Stomach smooth muscle (tissue), 2 donors: ENCODE data around the gene RGS19.
A peak's percentile ranks its signal among the peaks of the same experiment; 100 is the strongest.

Source experiments
- H3K27ac ChIP-seq: one replicate; pipeline ENCODE4 v1.7.0; 2013; ENCODE audit warnings: mild to moderate bottlenecking, low read length, inconsistent platforms
- H3K27me3 ChIP-seq, 2 donors: one replicate each; pipeline ENCODE4 v1.7.0; 2013; ENCODE audit warnings: low read length in 2 of 2; ENCODE audit not compliant: insufficient read depth in 2 of 2, control insufficient read depth in 1 of 2
- H3K36me3 ChIP-seq, 2 donors: one replicate each; pipeline ENCODE4 v1.7.0; 2013; ENCODE audit warnings: low read length in 2 of 2; ENCODE audit not compliant: control insufficient read depth in 2 of 2, insufficient read depth in 2 of 2
- H3K4me1 ChIP-seq: one replicate; pipeline ENCODE4 v1.7.0; 2013; ENCODE audit warnings: low read length; ENCODE audit not compliant: control insufficient read depth, insufficient read depth
- H3K4me3 ChIP-seq, 2 donors: one replicate each; pipeline ENCODE4 v1.7.0; 2013; ENCODE audit warnings: low read length in 2 of 2
- H3K9ac ChIP-seq, 2 donors: one replicate each; pipeline ENCODE4 v1.7.0; 2013; ENCODE audit warnings: low read length in 2 of 2, mild to moderate bottlenecking in 1 of 2
- H3K9me3 ChIP-seq, 2 donors: one replicate each; pipeline ENCODE4 v1.7.0; 2013; ENCODE audit warnings: low read length in 2 of 2; ENCODE audit not compliant: control insufficient read depth in 2 of 2
- donor health status: healthy.
- donor health status: Pancreatic carcinoma.

The RGS19 gene

GRCh38 chr20:64081624-64081964 lies 2.3 kb upstream of the RGS19 start:
- Histone ChIP-seq H3K9me3 (no peaks in the 10 kb centered on the region), H3K9ac (no peak overlapping the region), H3K27ac (no peak overlapping the region), H3K27me3 (peaks cover 18 to 30% of the 10 kb centered on the region in 2 donors), H3K4me1 (peaks cover 37% of the 10 kb centered on the region), H3K4me3 (no peak overlapping the region), H3K36me3 (no peaks in the 10 kb centered on the region)

GRCh38 chr20:64080813-64081623 lies 1.7 kb upstream of the RGS19 start:
- Histone ChIP-seq H3K4me3 (peak overlapping the region in 1 of 2 donors; percentile 74), H3K27me3 (peaks cover 18 to 29% of the 10 kb centered on the region in 2 donors), H3K4me1 (peaks cover 37% of the 10 kb centered on the region), H3K9ac (no peak overlapping the region), H3K9me3 (no peaks in the 10 kb centered on the region), H3K36me3 (no peaks in the 10 kb centered on the region), H3K27ac (no peak overlapping the region)

GRCh38 chr20:64080013-64080812 lies 895 bp upstream of the RGS19 start, which contains the start of gene OPRL1:
OPRL1 (plus strand) TSS chr20:64080082; CDS start chr20:64092721, 12,639 bp downstream.
- Histone ChIP-seq H3K36me3 (no peaks in the 10 kb centered on the region), H3K27me3 (peaks cover 14 to 23% of the 10 kb centered on the region in 2 donors), H3K4me3 (peak within 1 kb of the TSS; percentile 69 to 74), H3K9me3 (no peaks in the 10 kb centered on the region), H3K9ac (peak within 1 kb of the TSS; percentile 42 to 71), H3K27ac (no peak within 1 kb of the TSS), H3K4me1 (peaks cover 37% of the 10 kb centered on the region)

GRCh38 chr20:64078934-64079272 lies 415 bp downstream of the RGS19 start:
- Histone ChIP-seq H3K4me1 (peaks cover 30% of the 10 kb centered on the region), H3K27me3 (peaks cover 3 to 11% of the 10 kb centered on the region in 2 donors), H3K36me3 (no peaks in the 10 kb centered on the region), H3K9me3 (no peaks in the 10 kb centered on the region), H3K4me3 (peak overlapping the region; percentile 69 to 74), H3K27ac (no peak overlapping the region), H3K9ac (peak overlapping the region; percentile 42 to 71)

GRCh38 chr20:64077876-64078551 lies 1.3 kb downstream of the RGS19 start:
- Histone ChIP-seq H3K36me3 (no peaks in the 10 kb centered on the region), H3K9me3 (no peaks in the 10 kb centered on the region), H3K9ac (no peak overlapping the region), H3K4me3 (peak overlapping the region in 1 of 2 donors; percentile 74), H3K4me1 (peaks cover 23% of the 10 kb centered on the region), H3K27me3 (peaks cover 3 to 5% of the 10 kb centered on the region in 2 donors), H3K27ac (no peak overlapping the region)

GRCh38 chr20:64077541-64077875 lies 1.8 kb downstream of the RGS19 start:
- H3K9me3 ChIP-seq, result no peaks in the 10 kb centered on the region
- no peak overlapping the region for H3K27ac ChIP-seq
- H3K9ac ChIP-seq, result no peak overlapping the region
- peaks cover 0 to under 1% of the 10 kb centered on the region in 2 donors for H3K36me3 ChIP-seq
- H3K4me1 ChIP-seq, result peaks cover 19% of the 10 kb centered on the region
- peak overlapping the region in 1 of 2 donors; percentile 74 for H3K4me3 ChIP-seq
- H3K27me3 ChIP-seq, result peaks cover 0 to 4% of the 10 kb centered on the region in 2 donors

- Histone ChIP-seq H3K27ac (no peak overlapping the region), H3K9ac (no peak overlapping the region), H3K9me3 (no peaks in the 10 kb centered on the region), H3K4me1 (peaks cover 19% of the 10 kb centered on the region), H3K4me3 (no peak overlapping the region), H3K27me3 (no peaks in the 10 kb centered on the region), H3K36me3 (peaks cover 0 to 2% of the 10 kb centered on the region in 2 donors)
Measured at GRCh38 chr20:64077094-64077493, 2.2 kb downstream of the RGS19 start.

- Histone ChIP-seq H3K4me1 (peaks cover 17% of the 10 kb centered on the region), H3K27me3 (no peaks in the 10 kb centered on the region), H3K9ac (no peak overlapping the region), H3K27ac (no peak overlapping the region), H3K4me3 (no peak overlapping the region), H3K9me3 (no peaks in the 10 kb centered on the region), H3K36me3 (peaks cover 0 to 2% of the 10 kb centered on the region in 2 donors)
Measured at GRCh38 chr20:64076061-64076997, 3.0 kb downstream of the RGS19 start.

GRCh38 chr20:64075556-64075955 lies 3.8 kb downstream of the RGS19 start:
- Histone ChIP-seq H3K4me3 (no peak overlapping the region), H3K4me1 (peaks cover 17% of the 10 kb centered on the region), H3K27me3 (no peaks in the 10 kb centered on the region), H3K9ac (no peak overlapping the region), H3K36me3 (peaks cover 0 to 2% of the 10 kb centered on the region in 2 donors), H3K27ac (no peak overlapping the region), H3K9me3 (no peaks in the 10 kb centered on the region)

- no peaks in the 10 kb centered on the region for H3K9me3 ChIP-seq
- H3K27me3 ChIP-seq, result no peaks in the 10 kb centered on the region
- peaks cover 17% of the 10 kb centered on the region for H3K4me1 ChIP-seq
- peaks cover 0 to 2% of the 10 kb centered on the region in 2 donors for H3K36me3 ChIP-seq
- no peak overlapping the region for H3K9ac ChIP-seq
- H3K27ac ChIP-seq, result no peak overlapping the region
- no peak overlapping the region for H3K4me3 ChIP-seq
Measured at GRCh38 chr20:64074963-64075362, 4.4 kb downstream of the RGS19 start.
